Neural progenitor cell (in vitro differentiated cells): ENCODE data around the gene MAPK12. TPM values are rescaled to one million over a fixed set of nuclear protein-coding genes. Genes with fewer than 3 reads are reported as not detected.

Experiments used
- total RNA-seq: library from RNA; depleted of rRNA; stranded (reverse); fragments of >200 nt; gene quantifications from 2 replicates; pipeline ENCODE4 v1.2.3, GENCODE V29; 2015; ENCODE audit warnings: low replicate concordance

Gene MAPK12
- total RNA-seq, 1 donor from 2014 or later: 18.7 TPM

Other genes starting within 250 kb of the MAPK12 start
- gene IL17REL, start 248.9 kb downstream of the MAPK12 start, total RNA-seq: 0.15 TPM in 1 of 2 replicates, not detected in the other
- not detected in 2 replicates for gene TTLL8, start 203.4 kb downstream of the MAPK12 start, total RNA-seq
- not detected in 2 replicates for gene MLC1, start 176.3 kb downstream of the MAPK12 start, total RNA-seq
- 0.99 TPM in 1 of 2 replicates, not detected in the other for gene MOV10L1, start 171.7 kb downstream of the MAPK12 start, total RNA-seq
- gene PANX2, start 91.0 kb downstream of the MAPK12 start, total RNA-seq: 0.88 and 1.9 TPM in 2 replicates
- 15.4 and 37.4 TPM in 2 replicates for gene TRABD, start 75.8 kb downstream of the MAPK12 start, total RNA-seq
- gene SELENOO, start 60.7 kb downstream of the MAPK12 start, total RNA-seq: 7.6 and 20.8 TPM in 2 replicates
- gene TUBGCP6, start 16.7 kb downstream of the MAPK12 start, total RNA-seq: 16.9 and 44.6 TPM in 2 replicates
- 5.4 and 27.6 TPM in 2 replicates for gene HDAC10, start 10.4 kb downstream of the MAPK12 start, total RNA-seq
- 0.37 TPM in 1 of 2 replicates, not detected in the other for gene MAPK11, start 8.7 kb upstream of the MAPK12 start, total RNA-seq
- gene PLXNB2, start 46.0 kb upstream of the MAPK12 start, total RNA-seq: 32.4 and 94.1 TPM in 2 replicates
- 1.0 and 7.8 TPM in 2 replicates for gene DENND6B, start 65.3 kb upstream of the MAPK12 start, total RNA-seq
- 32.6 and 65.5 TPM in 2 replicates for gene PPP6R2, start 81.6 kb upstream of the MAPK12 start, total RNA-seq
- 25.8 and 65.8 TPM in 2 replicates for gene SBF1, start 213.4 kb upstream of the MAPK12 start, total RNA-seq
- 0.13 and 2.6 TPM in 2 replicates for gene ADM2, start 219.9 kb upstream of the MAPK12 start, total RNA-seq
- gene MIOX, start 225.2 kb upstream of the MAPK12 start, total RNA-seq: not detected in 2 replicates
- gene LMF2, start 246.0 kb upstream of the MAPK12 start, total RNA-seq: 7.1 and 38.2 TPM in 2 replicates
- gene NCAPH2, start 246.5 kb upstream of the MAPK12 start, total RNA-seq: 41.2 and 64.4 TPM in 2 replicates